ENCODE data around the gene ERG28. TPM values are rescaled to one million over a fixed set of nuclear protein-coding genes. Genes with fewer than 3 reads are reported as not detected.

The ERG28 gene
- total RNA-seq, 2 experiments from 2014 or later, result 9.8 to 24.0 TPM

DNA sequence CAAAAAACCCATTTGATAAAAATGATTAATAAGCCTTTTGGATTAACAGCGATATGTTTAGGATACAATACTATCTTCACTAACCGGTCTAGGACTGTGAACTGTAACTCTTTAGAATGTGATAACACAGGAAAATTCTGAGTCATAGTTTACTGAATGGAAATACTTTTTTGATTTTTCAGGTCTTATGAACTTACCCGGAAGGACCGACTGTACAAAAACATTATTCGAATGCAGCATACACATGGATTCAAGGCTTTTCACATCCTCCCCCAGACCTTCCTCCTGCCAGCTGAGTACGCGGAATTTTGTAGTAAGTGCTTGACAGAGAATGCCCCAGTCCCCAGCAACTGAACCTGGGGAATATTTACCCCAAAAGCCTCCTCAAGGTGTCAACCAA lies 29.3 kb upstream of the ERG28 start:
- no peaks in the 10 kb centered on the region for H3K9me2 ChIP-seq (ENCODE audit: insufficient read depth, low read length)
- no peaks in the 10 kb centered on the region for H3K4me1 ChIP-seq (ENCODE audit: insufficient read depth, low read length, poor library complexity, severe bottlenecking)
- BruUV-seq (replicated peaks), result no TSS peak
- DNase-seq (ENCODE audit: low spot score), result no peak
- no peak overlapping the region for H2AFZ ChIP-seq (ENCODE audit: low read length)
- no peak for TF ChIP-seq EZH2phosphoT487 (IDR thresholded peaks at IDR 0.05; ENCODE audit: borderline replicate concordance, low read depth, low read length)
- TF ChIP-seq, protein P1, sequence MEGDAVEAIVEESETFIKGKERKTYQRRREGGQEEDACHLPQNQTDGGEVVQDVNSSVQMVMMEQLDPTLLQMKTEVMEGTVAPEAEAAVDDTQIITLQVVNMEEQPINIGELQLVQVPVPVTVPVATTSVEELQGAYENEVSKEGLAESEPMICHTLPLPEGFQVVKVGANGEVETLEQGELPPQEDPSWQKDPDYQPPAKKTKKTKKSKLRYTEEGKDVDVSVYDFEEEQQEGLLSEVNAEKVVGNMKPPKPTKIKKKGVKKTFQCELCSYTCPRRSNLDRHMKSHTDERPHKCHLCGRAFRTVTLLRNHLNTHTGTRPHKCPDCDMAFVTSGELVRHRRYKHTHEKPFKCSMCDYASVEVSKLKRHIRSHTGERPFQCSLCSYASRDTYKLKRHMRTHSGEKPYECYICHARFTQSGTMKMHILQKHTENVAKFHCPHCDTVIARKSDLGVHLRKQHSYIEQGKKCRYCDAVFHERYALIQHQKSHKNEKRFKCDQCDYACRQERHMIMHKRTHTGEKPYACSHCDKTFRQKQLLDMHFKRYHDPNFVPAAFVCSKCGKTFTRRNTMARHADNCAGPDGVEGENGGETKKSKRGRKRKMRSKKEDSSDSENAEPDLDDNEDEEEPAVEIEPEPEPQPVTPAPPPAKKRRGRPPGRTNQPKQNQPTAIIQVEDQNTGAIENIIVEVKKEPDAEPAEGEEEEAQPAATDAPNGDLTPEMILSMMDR (conservative IDR thresholded peaks at IDR 0.05; ENCODE audit: low read length), result no peak
- no peaks in the 10 kb centered on the region for H3K79me2 ChIP-seq (ENCODE audit: insufficient read depth, low read depth, low read length)
- CTCF ChIA-PET (ENCODE audit: unreplicated experiment), result no interaction called here
- H4K20me1 ChIP-seq (ENCODE audit: insufficient read depth, low read length), result no peaks in the 10 kb centered on the region
- no peak overlapping the region for H3K4me2 ChIP-seq (ENCODE audit: low read length)
- POLR2A ChIA-PET, result no interaction called here
- peaks cover 57% of the 10 kb centered on the region for H3K36me3 ChIP-seq (ENCODE audit: insufficient read depth, low read length)
- H3K4me3 ChIP-seq (ENCODE audit: low read depth, low read length, poor library complexity, severe bottlenecking), result no peak overlapping the region
- H3K9me3 ChIP-seq (ENCODE audit: low read length), result no peaks in the 10 kb centered on the region
- no peak overlapping the region for H3K27ac ChIP-seq (ENCODE audit: low read depth, low read length, poor library complexity, severe bottlenecking)
- intact Hi-C loops (cut with micrococcal nuclease; ENCODE audit: unreplicated experiment), result no loop called here

DNA sequence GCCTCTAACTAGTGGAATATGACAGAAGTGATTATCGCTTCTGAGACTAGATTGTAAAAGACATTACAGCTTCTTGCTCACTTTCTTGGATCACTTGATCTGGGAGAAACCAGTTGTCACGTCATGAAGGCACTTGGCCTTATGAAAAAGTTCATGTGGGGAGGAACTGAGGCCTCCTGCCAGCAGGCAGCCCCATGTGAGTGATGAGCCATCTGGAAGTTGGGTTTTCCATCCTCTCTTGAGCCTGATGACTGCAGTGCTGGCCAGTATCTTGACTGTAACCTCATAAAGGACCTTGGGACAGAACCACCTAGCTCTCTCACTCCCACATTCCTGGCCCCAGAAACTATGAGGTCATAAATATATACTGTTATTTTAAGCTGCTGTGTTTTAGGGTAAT lies 28.3 kb upstream of the ERG28 start:
- no peak for DNase-seq (ENCODE audit: low spot score)
- no TSS peak for BruUV-seq (replicated peaks)
- H3K4me1 ChIP-seq (ENCODE audit: insufficient read depth, low read length, poor library complexity, severe bottlenecking), result no peaks in the 10 kb centered on the region
- H3K4me3 ChIP-seq (ENCODE audit: low read depth, low read length, poor library complexity, severe bottlenecking), result no peak overlapping the region
- intact Hi-C loops (cut with micrococcal nuclease; ENCODE audit: unreplicated experiment), result no loop called here
- ChIA-PET POLR2A (no interaction called here), CTCF (ENCODE audit: unreplicated experiment) (no interaction called here)
- no peaks in the 10 kb centered on the region for H3K9me2 ChIP-seq (ENCODE audit: insufficient read depth, low read length)
- no peaks in the 10 kb centered on the region for H4K20me1 ChIP-seq (ENCODE audit: insufficient read depth, low read length)
- no peaks in the 10 kb centered on the region for H3K79me2 ChIP-seq (ENCODE audit: insufficient read depth, low read depth, low read length)
- no peaks in the 10 kb centered on the region for H3K9me3 ChIP-seq (ENCODE audit: low read length)
- no peak overlapping the region for H3K27ac ChIP-seq (ENCODE audit: low read depth, low read length, poor library complexity, severe bottlenecking)
- no peak overlapping the region for H3K4me2 ChIP-seq (ENCODE audit: low read length)
- no peak overlapping the region for H2AFZ ChIP-seq (ENCODE audit: low read length)
- no peak for TF ChIP-seq EZH2phosphoT487 (IDR thresholded peaks at IDR 0.05; ENCODE audit: borderline replicate concordance, low read depth, low read length)
- TF ChIP-seq, protein P1 (conservative IDR thresholded peaks at IDR 0.05; ENCODE audit: low read length), result no peak
- peaks cover 59% of the 10 kb centered on the region for H3K36me3 ChIP-seq (ENCODE audit: insufficient read depth, low read length)

- no peak for DNase-seq (ENCODE audit: low spot score)
- Histone ChIP-seq H3K79me2 (ENCODE audit: insufficient read depth, low read depth, low read length) (no peaks in the 10 kb centered on the region), H3K9me2 (ENCODE audit: insufficient read depth, low read length) (no peaks in the 10 kb centered on the region), H4K20me1 (ENCODE audit: insufficient read depth, low read length) (no peaks in the 10 kb centered on the region), H3K36me3 (ENCODE audit: insufficient read depth, low read length) (peaks cover 53% of the 10 kb centered on the region), H3K4me1 (ENCODE audit: insufficient read depth, low read length, poor library complexity, severe bottlenecking) (no peaks in the 10 kb centered on the region), H3K9me3 (ENCODE audit: low read length) (no peaks in the 10 kb centered on the region), H3K4me3 (ENCODE audit: low read depth, low read length, poor library complexity, severe bottlenecking) (no peak overlapping the region), H3K27ac (ENCODE audit: low read depth, low read length, poor library complexity, severe bottlenecking) (no peak overlapping the region), H3K4me2 (ENCODE audit: low read length) (no peak overlapping the region), H2AFZ (ENCODE audit: low read length) (no peak overlapping the region)
- CTCF ChIA-PET (ENCODE audit: unreplicated experiment), result no interaction called here
- TF ChIP-seq EZH2phosphoT487 (IDR thresholded peaks at IDR 0.05; ENCODE audit: borderline replicate concordance, low read depth, low read length), result no peak
- TF ChIP-seq, protein P1 (conservative IDR thresholded peaks at IDR 0.05; ENCODE audit: low read length), result no peak
- BruUV-seq (replicated peaks), result no TSS peak
- POLR2A ChIA-PET, result interaction anchor here (0.6 to 0.7 kb wide), 2 partner anchors 158 to 273 kb away, joined by 3 to 6 read pairs; no protein-coding TSS in a partner anchor
- intact Hi-C loops (cut with micrococcal nuclease; ENCODE audit: unreplicated experiment), result no loop called here
Observed at GRCh38 chr14:75685910-75686309, 25.2 kb upstream of the ERG28 start.
